ENCODE data around the gene TTC1.
"Not testable (repeated sequence)": the region's sequence is repeated elsewhere in the genome, so short reads cannot be mapped to it uniquely, and the experiment has no call there.

TTC1 gene

GRCh38 chr5:160008877-160009590 lies at the start of gene TTC1:
TTC1 (plus strand) TSS chr5:160009139; CDS start chr5:160010529, 1,390 bp downstream.
- DNase-seq = peak; percentile 97

- no peak for DNase-seq
These were observed 47.5 kb upstream of the TTC1 start for GRCh38 chr5:159961176-159962160.

GRCh38 chr5:159962214-159962613 lies 46.7 kb upstream of the TTC1 start:
- DNase-seq = no peak

- no peak for DNase-seq
These were observed 45.0 kb upstream of the TTC1 start for GRCh38 chr5:159963935-159964334.

- DNase-seq = peak; percentile 70
These were observed 43.7 kb upstream of the TTC1 start for GRCh38 chr5:159965031-159965837.

GRCh38 chr5:159965838-159966128 lies 43.2 kb upstream of the TTC1 start:
- DNase-seq = not testable (repeated sequence)

- no peak for DNase-seq
These were observed 39.0 kb upstream of the TTC1 start for GRCh38 chr5:159969966-159970365.

GRCh38 chr5:159971038-159971437 lies 37.9 kb upstream of the TTC1 start:
- DNase-seq = no peak

GRCh38 chr5:159971514-159971913 lies 37.4 kb upstream of the TTC1 start:
- DNase-seq = no peak

GRCh38 chr5:159971931-159972461 lies 36.9 kb upstream of the TTC1 start:
- no peak for DNase-seq

- no peak for DNase-seq
These were observed 36.2 kb upstream of the TTC1 start for GRCh38 chr5:159972538-159973362.

GRCh38 chr5:159975462-159976019 lies 33.4 kb upstream of the TTC1 start:
- peak; percentile 53 for DNase-seq

- no peak for DNase-seq
These were observed 32.0 kb upstream of the TTC1 start for GRCh38 chr5:159976921-159977320.

- DNase-seq = no peak
These were observed 30.6 kb upstream of the TTC1 start for GRCh38 chr5:159978358-159978757.

GRCh38 chr5:159982421-159983173 lies 26.3 kb upstream of the TTC1 start:
- no peak for DNase-seq

- DNase-seq = peak; percentile 78
These were observed 21.8 kb upstream of the TTC1 start for GRCh38 chr5:159987031-159987674.

- no peak for DNase-seq
These were observed 18.4 kb upstream of the TTC1 start for GRCh38 chr5:159990506-159990905.

- no peak for DNase-seq
These were observed 16.4 kb upstream of the TTC1 start for GRCh38 chr5:159992566-159992965.

GRCh38 chr5:159993194-159993593 lies 15.7 kb upstream of the TTC1 start:
- no peak for DNase-seq

GRCh38 chr5:159995907-159996306 lies 13.0 kb upstream of the TTC1 start:
- no peak for DNase-seq
